NCI-H460 (cell line): ENCODE results near the gene PGAM5. TPM values are rescaled to one million over a fixed set of nuclear protein-coding genes. Genes with fewer than 3 reads are reported as not detected.

Experiments
- DNase-seq: peaks from one replicate; pipeline ENCODE4 v3.0.0-alpha.2; 2016; ENCODE audit warnings: low read depth; ENCODE audit errors: extremely low read depth
- total RNA-seq: library from RNA; depleted of rRNA; stranded (reverse); fragments of >200 nt; shearing (Covaris generic); gene quantifications from 2 replicates; pipeline ENCODE4 v1.2.3, GENCODE V29; 2014

The PGAM5 gene
- total RNA-seq, 1 experiment from 2014 or later, result 72.9 TPM

DNA sequence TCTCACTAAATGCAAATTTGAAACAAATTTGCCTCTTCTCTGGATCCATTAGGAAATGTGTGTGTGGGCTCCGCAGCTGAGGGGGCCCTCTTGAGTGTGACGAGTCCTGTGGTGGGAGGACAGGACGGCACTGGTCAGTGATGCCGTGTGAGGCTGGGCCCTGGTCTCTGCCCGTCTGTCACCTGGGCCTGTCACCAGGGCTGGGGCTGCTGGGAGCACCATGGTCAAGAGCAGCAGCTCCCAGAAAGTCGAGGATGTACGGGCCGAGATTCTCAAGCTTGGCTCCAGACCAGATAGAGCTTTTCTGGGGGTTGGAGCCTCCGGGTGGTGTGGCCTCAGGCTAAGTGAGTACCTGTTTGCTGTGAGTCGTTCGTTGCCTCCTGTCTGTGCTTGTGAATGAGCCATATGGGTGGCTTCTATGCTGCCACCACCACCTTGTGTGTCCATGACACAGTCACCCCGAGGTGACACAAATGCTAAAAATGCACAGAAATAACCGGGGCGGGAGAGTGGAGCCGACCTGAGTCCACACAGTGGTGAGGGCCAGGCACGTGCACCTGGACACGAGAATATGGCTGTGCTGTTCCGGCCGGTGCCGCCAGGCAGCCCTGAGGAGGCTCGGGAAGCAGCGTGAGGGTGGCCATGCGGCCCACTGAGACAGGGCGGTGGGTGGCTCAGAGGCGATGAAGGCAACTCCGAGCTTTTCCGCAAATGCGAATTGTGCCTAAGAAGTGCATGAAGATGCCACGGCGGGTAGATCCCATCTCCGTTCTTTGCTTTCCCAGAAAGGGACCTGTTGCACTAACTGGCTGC lies 8.7 kb downstream of the PGAM5 start:
- DNase-seq, result no peak

DNA sequence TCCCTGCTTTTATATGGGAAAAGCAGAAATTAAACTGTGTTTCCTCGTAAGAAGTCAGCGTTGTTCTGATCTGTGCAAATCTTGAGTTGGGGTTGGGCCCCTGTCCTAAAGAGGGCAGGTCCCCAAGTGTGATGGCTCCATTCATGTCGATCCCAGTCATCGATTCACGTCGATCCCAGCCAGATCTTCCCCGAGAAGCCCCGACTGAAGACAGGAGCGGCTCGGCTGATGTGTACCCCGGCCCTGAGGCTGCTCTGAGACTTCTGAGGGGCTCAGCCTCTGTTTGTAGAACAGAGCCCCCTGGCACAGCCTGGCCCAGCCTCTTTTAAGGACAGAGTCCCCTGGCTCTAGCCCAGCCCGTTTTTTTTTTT lies 9.3 kb downstream of the PGAM5 start:
- DNase-seq, result no peak

DNA sequence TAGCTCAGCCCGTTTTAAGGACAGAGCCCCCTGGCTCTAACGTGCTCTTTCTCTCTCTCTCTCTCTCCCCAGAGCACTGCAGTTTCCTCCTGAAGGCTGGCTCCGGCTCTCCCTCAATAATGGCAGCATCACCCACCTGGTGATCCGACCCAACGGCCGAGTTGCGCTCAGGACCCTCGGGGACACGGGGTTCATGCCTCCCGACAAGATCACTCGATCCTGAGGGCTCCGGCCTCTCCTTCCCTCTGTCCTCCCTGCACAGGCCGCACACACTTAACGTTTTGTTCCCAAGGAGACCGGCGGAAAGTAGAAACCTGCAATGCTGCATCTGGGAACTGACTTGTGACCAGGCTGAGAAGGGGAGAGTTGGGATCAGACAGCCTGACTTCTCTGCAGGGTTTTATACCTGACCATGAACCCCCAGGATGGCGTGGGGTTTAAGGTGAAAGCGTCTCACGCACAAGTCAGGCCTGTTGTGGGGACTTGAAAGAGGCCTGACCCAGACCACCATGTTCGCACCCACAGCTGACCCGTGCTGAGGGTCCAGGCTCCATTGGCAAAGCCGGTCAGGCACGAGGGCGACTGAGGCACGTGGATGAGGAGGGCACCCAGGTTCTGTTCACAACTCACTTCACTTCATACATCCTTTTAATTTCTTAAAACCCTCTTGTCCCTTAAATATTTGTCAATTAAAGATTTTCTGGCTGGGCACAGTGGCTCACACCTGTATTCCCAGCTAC lies 10.1 kb downstream of the PGAM5 start:
- no peak for DNase-seq

DNA sequence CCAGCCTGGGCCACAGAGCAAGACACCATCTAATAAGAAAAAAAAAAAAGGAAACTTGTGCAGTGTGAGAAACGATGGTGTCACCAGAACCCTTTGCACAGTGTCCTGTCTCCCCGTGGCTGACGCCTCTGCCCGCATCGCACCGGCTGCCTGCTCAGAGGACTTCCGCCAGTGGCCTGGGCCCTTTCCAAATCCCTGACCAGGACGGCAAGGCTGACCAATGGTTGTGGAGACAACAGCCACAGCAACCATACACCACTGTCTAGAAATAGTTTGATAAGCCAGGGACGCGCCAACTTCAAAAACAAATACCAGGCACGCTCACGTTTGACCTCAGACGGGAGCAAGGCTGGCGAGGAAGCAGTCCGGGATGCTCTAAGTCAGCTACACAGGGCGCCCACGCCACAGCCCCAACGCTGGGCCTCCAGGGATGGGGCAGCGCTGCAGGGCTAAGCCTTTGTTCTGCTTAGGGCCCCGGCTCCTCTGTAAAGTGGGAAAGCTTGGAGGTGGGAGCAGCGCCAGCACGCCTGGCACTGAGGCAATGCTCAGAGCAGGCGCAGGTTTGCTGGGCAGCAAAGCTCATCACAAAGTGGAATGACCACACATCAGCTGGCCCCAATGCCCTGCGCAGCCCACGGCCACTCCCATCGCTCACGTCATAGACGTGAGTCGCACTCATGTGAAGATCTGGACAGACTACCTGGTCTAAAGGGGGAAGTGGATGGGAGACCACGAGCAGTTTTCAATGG lies 12.5 kb downstream of the PGAM5 start:
- DNase-seq, result no peak

DNA sequence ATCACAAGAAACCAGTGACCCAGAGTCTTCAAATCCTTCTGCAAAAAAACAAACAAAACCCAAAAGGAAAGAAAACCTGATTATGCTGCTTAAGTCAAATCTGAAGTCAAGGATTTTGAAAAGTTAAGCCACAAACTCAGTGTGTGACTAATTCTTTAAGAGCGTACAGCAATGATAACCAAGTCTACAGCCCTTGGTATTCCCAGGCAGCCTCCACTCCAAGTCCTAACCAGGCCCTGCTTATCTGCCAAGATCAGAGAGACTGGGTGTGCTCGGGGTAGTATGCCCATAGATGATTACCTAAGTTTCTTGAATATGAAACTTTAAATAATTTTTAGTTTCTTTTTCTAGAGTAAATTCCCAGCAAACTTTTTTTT lies 13.1 kb downstream of the PGAM5 start:
- DNase-seq, result no peak

DNA sequence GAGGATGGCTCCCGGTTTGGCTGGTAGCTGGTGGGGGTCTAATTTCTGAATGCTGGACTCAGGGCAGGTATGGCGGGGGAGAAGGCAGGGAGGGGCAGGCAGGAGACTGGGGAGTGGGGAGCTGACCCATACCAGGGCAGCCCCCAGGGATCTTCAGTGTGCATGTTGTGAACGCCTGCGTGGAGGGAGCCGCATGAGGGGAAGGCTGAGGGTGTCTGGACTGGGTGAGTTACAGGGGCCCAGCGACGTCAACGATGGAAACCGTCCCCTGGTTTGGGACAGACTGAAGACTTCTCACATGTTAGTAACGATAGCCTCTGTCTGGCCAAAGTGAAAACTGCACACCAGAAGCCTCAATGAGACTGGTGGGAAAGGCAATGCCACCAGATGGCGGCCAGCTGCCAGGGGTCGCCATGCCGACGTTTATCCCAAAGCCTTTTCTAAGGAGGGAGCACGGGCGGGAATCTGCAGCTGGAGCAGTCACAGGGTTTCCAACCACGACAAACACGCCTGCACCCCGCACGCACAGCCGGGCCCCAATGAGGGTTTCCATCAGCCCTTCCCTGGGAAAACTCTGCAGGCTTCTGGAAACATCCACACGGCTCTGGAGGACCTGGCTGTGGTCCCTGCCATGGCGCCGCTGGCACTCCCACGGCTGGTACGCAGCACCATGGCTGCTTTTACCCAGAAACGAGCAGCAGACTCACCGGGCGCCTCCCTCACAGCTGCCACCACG lies 14.0 kb downstream of the PGAM5 start:
- DNase-seq, result no peak

DNA sequence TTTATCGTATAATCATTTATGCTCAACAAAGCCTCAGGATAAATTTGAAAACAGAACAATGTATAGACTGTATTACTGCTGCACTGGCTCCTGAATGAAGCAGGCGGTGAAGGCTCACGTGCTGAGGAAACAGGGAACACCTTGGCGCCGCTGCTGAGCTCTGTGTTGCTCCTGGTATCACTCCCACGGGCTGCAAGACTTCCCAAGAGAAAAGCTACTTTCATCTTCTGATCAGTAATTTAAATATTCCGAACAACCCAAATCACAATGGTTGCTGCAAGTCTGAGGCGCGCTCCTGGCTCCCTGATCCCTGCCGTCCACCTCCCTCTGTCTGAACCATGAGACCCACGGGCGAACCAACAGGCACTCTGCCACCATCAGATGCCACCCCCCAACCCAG lies 15.7 kb downstream of the PGAM5 start:
- no peak for DNase-seq

DNA sequence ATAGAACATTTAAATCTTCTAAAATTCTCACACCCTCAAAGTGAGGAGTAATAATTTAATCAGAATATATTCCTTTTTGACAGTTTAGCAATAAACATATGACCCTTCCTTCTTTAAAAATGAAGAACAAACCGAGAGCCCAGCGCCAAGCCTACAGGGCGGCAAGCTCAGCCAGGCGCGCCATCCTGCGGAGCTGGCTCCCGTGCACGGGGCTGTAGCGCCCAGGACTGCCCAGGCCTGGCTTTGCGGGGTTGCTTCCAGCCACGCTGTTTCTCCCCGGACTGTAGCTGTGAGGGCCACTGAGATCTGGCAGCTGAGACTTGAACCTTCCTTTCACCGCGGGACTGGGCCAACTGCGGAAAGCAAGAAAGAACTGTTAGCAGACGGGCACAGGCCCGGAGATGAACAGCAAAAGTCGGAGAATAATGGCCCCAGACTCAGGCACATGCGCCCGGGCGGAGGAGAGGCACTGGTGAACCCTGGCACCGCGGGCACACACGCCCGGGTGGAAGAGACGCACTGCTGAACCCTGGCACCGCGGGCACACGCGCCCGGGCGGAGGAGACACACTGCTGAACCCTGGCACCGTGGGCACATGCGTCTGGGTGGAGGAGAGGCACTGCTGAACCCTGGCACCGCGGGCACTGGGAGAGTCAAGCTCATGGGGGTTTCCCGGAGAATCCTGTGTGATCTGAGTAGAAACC lies 16.6 kb downstream of the PGAM5 start:
- DNase-seq, result no peak

DNA sequence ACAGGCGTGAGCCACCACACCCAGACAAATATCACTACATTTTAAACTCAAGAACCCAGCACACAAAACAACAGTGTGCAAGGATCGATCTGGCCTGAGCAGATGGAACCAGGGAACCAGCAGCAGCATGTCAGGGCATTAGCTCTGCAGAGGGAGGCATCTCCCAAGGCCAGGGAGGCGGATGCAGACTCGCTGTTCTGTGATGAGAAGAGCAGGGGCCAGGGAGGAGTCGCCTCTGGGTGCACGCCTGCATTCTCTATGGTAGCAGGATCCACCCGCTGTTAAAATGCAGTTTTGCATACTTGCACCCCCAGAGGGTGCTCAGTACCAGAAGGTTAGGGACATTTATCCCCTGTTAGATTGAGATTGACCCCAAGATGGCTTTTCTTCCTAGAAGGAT lies 17.9 kb downstream of the PGAM5 start:
- DNase-seq, result no peak

DNA sequence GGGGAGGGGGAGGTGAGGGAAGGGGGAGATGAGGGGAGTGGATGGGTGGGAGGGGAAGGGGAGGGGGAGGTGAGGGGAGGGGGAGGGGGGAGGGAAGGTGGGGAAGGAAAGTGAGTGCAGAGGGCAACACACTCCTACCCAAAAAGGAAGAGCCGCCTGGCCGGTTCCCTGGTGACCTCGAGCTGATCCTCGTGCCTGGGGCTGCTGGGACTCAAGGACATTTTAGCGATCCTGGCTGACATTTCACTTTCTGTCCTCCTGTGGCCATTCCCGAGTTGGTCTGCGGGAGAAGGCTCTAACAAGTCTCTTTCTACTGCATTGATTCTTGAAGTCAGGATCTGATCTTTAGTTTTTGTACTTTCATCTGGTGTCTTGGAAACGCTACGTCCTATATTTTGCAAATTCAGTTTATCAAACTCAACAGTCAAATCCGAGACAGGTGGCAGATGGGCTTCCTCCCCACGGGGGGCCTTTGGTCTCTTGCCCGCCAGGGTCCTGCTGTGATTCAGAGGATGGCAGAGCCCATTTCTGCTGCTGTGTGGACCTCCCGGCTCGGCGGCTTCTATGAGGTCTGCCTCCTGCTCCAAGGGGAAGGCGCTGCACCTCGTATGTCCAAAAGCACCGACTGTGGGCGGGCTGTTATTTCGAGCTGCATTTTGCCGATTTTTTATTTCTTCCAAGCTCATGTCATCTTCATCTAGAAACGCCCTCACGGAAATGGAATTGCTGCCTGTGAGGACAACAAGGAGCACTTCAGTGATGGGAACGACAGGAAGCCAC lies 19.1 kb downstream of the PGAM5 start:
- no peak for DNase-seq

DNA sequence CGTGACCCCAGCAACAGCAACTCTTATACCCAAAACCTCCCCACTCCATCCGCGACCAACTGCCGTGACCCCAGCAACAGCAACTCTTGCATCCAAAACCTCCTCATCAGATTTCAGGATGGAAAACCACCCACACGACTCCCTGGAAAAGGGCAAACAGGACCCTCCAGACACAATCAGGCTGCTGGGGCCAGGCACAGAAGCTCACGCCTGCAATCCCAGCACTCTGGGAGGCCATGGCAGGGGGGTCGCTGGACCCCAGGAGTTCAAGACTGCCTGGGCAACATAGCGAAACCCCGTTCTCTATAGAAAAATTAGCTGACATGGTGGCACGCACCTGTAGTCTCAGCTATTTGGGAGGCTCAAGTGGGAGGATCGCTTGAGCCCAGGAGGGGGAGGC lies 19.7 kb downstream of the PGAM5 start:
- no peak for DNase-seq

DNA sequence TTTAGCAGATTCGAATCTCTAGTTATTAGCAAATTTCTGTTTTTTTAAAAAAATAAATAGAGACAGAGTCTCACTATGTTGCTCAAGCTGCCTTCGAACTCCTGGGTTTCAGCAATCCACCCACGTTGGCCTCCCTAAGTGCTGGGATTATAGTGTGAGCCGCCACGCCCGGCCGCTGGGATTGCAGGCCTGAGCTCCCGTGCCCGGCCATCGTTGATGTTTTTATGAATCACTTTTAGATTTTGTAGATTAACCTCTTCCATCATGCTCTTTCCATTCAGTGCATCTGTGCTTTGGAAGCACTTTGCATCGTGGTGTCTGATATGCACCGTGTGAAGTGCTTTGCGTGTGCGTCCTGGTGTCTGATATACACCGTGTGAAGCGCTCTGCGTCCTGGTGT lies 20.9 kb downstream of the PGAM5 start:
- DNase-seq, result no peak

DNA sequence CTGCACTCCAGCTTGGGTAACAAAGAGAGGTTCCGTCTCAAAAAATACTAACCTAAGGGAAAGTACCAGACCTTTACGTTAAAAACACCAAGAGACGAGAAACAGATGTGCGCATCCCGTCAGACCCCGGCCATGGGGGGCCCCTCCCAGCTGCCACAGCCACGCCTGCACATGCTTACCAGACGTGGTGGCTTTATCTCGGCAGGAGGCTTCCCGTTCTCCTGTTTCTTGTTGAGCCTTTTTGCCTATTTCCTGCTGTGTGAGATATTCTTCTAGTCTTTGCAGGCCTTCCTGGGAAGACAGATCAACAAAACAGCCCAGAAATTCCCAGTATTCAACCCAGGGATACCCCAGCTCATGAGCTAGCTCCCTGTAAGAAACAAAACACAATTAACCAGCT lies 23.6 kb downstream of the PGAM5 start:
- no peak for DNase-seq

DNA sequence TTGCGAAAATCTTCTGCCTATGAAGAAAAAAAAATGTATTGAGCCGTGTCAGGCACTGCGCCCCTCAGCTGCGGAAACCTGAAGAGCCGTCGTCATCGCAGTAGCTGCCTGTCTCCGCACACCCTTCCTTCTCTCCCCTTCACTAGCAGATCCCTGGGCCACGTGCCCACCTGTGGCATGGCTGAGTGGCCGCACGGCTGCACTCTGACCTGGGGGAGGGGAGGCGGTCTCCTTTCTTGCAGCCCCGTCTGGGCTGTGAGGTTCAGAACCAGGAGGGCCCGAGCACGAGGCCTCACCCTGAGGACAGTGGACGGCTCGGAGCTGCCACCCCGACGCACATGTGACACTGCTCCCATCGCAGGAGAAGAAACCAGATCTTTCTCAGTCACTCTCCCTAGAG lies 24.9 kb downstream of the PGAM5 start:
- no peak for DNase-seq

DNA sequence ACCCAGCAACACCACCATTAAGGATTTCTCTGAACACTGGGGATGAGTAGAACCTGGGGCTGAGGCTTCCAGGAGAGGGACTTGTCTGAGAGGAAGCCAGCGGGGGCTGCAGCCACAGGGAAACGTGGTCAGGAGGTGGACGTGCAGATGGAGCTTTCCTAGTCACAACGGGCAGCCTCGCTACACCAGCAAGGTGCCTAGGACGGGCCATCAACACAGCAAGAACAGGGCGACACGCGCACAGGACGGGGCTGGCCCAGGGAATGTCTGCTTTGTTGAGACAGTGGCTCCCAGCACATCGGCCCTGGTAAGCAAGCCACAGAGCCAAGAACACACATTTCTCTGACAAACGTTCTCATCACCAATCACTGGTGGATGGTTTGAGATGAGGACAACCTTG lies 25.7 kb downstream of the PGAM5 start:
- DNase-seq, result no peak

DNA sequence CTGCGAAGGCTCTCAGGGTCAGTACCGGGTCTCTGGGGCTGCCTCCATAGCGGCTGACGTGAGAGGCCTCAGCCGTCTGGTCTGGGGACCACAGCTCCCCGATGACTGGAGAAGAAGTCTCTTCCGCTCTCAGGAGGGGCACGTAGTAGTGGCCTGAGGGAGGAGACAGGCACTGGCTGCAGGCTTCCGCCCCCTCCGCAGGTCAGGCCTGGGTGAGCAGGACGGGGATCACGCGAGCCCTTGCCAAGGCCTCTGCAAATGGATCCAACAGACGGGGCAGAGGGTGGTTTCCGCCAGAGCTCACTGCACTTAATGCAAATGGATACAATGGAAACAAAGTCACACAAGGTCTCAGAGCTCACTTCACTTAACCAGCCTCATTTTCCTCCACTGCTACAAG lies 26.3 kb downstream of the PGAM5 start:
- DNase-seq, result no peak

DNA sequence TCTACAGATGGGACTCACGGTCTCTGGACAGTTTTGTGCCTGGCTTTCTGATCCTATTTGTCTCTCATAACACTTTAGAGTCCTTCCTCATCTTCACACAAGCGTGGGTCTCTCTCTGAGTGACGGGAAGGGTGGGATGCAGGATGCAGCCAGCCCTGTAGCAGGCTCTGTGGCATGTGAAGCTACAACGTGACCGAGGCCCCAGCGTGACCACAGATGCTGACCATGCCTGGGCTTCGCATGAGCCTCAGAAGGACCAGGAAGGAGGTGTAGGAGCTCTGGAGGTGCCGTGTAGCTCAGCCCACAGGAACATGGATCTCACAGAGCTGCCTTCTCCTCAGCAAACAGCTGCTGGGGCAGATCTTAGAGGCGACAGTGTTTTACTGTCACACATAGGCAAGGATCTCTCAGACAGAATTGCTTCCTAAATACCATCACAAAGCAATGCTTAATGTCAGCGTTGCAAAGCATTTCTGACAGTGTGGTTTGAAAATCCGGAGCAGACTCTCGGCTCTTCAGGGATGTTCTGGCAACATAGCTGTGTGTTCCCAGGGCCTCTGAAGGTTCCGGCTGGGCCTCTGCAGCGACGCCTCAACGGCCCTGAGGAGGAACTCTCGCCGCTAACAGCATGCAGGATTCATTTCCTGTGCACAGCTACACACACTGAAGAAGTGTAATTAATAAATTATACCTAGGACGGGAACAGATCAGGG lies 29.1 kb downstream of the PGAM5 start:
- no peak for DNase-seq

DNA sequence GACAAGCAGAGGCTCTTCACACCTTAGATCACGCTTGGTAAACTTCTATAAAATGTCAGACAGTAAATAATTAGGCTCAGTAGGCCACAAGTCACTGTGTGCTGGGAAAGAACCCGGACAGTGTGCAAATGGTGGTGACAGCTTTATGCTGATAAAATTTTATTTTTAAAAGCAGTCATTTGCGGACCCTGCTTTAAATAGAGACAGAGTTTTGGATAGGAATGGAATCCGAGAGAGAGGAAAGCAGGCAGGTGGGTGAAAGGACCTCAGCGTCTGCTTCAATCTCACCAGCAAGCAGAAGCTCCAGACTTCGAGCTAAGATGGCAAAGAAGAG lies 29.6 kb downstream of the PGAM5 start:
- no peak for DNase-seq

DNA sequence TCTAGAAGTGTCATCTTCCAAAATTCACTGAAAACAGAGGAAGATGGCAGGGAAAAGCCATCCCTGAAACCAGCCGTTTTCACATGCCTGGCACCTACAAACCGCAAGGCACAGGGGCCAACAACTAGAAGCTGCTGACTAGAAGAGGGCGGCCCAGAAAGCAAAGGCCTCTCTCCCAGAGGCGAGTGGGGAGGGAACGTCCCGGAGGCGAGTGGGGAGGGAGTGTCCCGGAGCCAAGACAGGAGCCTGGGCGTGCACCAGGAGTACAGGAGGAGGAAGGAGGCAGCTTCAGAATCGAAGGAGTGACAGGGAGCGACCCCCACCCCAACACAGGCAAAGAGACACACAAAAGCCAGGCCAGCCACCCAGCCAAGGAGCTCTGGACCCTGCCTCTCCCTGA lies 30.0 kb downstream of the PGAM5 start:
- DNase-seq, result no peak
